ENCODE data around the gene PHACTR3. TPM values are rescaled to one million over a fixed set of nuclear protein-coding genes. Genes with fewer than 3 reads are reported as not detected.

Gene PHACTR3
- polyA plus RNA-seq, 1 donor (not counting 4 experiments of a cell fraction or from before 2014, with no cell fraction given): 2.6 TPM

DNA sequence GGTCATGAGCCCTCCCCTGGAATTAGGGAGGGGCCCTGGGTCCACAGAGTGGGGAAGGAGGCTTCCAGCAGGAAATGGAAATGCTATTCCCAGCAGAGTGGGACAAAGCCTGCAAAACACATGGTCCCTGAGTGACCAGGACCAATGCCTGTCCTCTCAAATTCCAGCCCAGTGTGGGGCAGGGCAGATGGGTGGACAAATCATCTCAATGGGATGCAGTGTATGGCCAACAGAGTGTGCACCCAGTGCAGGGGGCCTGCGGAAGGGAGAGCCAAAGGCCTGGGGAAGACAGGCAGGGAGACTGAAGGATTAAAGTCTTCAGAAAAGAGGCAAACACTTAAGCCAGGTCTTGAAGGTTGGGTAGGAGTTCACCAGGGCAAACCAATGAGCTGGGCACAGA, 28.7 kb upstream of the PHACTR3 start:
- dilution Hi-C loops (cut with MboI; ENCODE audit: extremely low pct_ligation_motif_present, low sequenced_read_pairs): no loop called here
- Histone ChIP-seq H3K4me2 (ENCODE audit: control insufficient read depth, extremely low read depth, insufficient read depth, low read depth, low read length) (no peak overlapping the region), H3K4me3 (ENCODE audit: control insufficient read depth in 2 of 3, extremely low read depth in 1 of 3, insufficient read depth in 2 of 3, low read depth in 1 of 3, low read length in 3 of 3) (no peak overlapping the region), H3K27ac (ENCODE audit: control insufficient read depth, insufficient read depth, low read length) (no peak overlapping the region), H3K4me1 (ENCODE audit: control insufficient read depth, extremely low read depth, insufficient read depth, low read length) (no peaks in the 10 kb centered on the region), H3K27me3 (ENCODE audit: control insufficient read depth, extremely low read depth, insufficient read depth, low read length) (peaks cover 62% of the 10 kb centered on the region), H3K9ac (ENCODE audit: control insufficient read depth, extremely low read depth, insufficient read depth, low read length) (no peak overlapping the region), H2AFZ (ENCODE audit: control insufficient read depth, low read length) (no peak overlapping the region), H4K20me1 (ENCODE audit: control insufficient read depth, extremely low read depth, insufficient read depth, low read length) (no peaks in the 10 kb centered on the region), H3K9me1 (ENCODE audit: control insufficient read depth, extremely low read depth, insufficient read depth, low read length) (no peaks in the 10 kb centered on the region), H3K36me3 (ENCODE audit: control insufficient read depth in 2 of 2, extremely low read depth in 1 of 2, insufficient read depth in 2 of 2, low read length in 2 of 2) (no peaks in the 10 kb centered on the region), H3K79me2 (ENCODE audit: control insufficient read depth, insufficient read depth, low read length) (no peaks in the 10 kb centered on the region), H3K9me3 (ENCODE audit: control insufficient read depth, low read depth, low read length) (no peaks in the 10 kb centered on the region)
- DNase-seq (ENCODE audit: low read depth, low spot score): no peak
- FAIRE-seq: no peak
- no peak for TF ChIP-seq EZH2 (IDR thresholded peaks at IDR 0.05; ENCODE audit: low read length)
- TF ChIP-seq, protein P1, sequence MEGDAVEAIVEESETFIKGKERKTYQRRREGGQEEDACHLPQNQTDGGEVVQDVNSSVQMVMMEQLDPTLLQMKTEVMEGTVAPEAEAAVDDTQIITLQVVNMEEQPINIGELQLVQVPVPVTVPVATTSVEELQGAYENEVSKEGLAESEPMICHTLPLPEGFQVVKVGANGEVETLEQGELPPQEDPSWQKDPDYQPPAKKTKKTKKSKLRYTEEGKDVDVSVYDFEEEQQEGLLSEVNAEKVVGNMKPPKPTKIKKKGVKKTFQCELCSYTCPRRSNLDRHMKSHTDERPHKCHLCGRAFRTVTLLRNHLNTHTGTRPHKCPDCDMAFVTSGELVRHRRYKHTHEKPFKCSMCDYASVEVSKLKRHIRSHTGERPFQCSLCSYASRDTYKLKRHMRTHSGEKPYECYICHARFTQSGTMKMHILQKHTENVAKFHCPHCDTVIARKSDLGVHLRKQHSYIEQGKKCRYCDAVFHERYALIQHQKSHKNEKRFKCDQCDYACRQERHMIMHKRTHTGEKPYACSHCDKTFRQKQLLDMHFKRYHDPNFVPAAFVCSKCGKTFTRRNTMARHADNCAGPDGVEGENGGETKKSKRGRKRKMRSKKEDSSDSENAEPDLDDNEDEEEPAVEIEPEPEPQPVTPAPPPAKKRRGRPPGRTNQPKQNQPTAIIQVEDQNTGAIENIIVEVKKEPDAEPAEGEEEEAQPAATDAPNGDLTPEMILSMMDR (optimal IDR thresholded peaks at IDR 0.05 in 1 of 3, IDR thresholded peaks at IDR 0.05 in 1 of 3, conservative IDR thresholded peaks at IDR 0.05 in 1 of 3; ENCODE audit: extremely low read depth in 1 of 3, insufficient read depth in 2 of 3, low read length in 3 of 3): no peak

- no peak overlapping the region for H3K27ac ChIP-seq (ENCODE audit: control insufficient read depth, insufficient read depth, low read length)
- H3K9me3 ChIP-seq (ENCODE audit: control insufficient read depth, low read depth, low read length): no peaks in the 10 kb centered on the region
- no peak for DNase-seq (ENCODE audit: low read depth, low spot score)
- no peak overlapping the region for H3K4me2 ChIP-seq (ENCODE audit: control insufficient read depth, extremely low read depth, insufficient read depth, low read depth, low read length)
- TF ChIP-seq, protein P1 (optimal IDR thresholded peaks at IDR 0.05 in 1 of 3, IDR thresholded peaks at IDR 0.05 in 1 of 3, conservative IDR thresholded peaks at IDR 0.05 in 1 of 3; ENCODE audit: extremely low read depth in 1 of 3, insufficient read depth in 2 of 3, low read length in 3 of 3): no peak
- peak; percentile 92 for TF ChIP-seq EZH2 (IDR thresholded peaks at IDR 0.05; ENCODE audit: low read length)
- H3K27me3 ChIP-seq (ENCODE audit: control insufficient read depth, extremely low read depth, insufficient read depth, low read length): peaks cover 62% of the 10 kb centered on the region
- H3K79me2 ChIP-seq (ENCODE audit: control insufficient read depth, insufficient read depth, low read length): no peaks in the 10 kb centered on the region
- FAIRE-seq: no peak
- no peaks in the 10 kb centered on the region for H3K36me3 ChIP-seq (ENCODE audit: control insufficient read depth in 2 of 2, extremely low read depth in 1 of 2, insufficient read depth in 2 of 2, low read length in 2 of 2)
- no peaks in the 10 kb centered on the region for H4K20me1 ChIP-seq (ENCODE audit: control insufficient read depth, extremely low read depth, insufficient read depth, low read length)
- no peak overlapping the region for H3K4me3 ChIP-seq (ENCODE audit: control insufficient read depth in 2 of 3, extremely low read depth in 1 of 3, insufficient read depth in 2 of 3, low read depth in 1 of 3, low read length in 3 of 3)
- dilution Hi-C loops (cut with MboI; ENCODE audit: extremely low pct_ligation_motif_present, low sequenced_read_pairs): no loop called here
- H2AFZ ChIP-seq (ENCODE audit: control insufficient read depth, low read length): no peak overlapping the region
- H3K9me1 ChIP-seq (ENCODE audit: control insufficient read depth, extremely low read depth, insufficient read depth, low read length): no peaks in the 10 kb centered on the region
- no peaks in the 10 kb centered on the region for H3K4me1 ChIP-seq (ENCODE audit: control insufficient read depth, extremely low read depth, insufficient read depth, low read length)
- no peak overlapping the region for H3K9ac ChIP-seq (ENCODE audit: control insufficient read depth, extremely low read depth, insufficient read depth, low read length)
Observed at GRCh38 chr20:59576216-59576953, 28.0 kb upstream of the PHACTR3 start.
